B cell (primary cell): ENCODE measurements around the gene RGS9BP. TPM values are rescaled to one million over a fixed set of nuclear protein-coding genes. Genes with fewer than 3 reads are reported as not detected.
A peak's percentile ranks its signal among the peaks of the same experiment; 100 is the strongest.

Experiments used
- ATAC-seq: fragments of 200-7000 bp; cut with Tn5 transposase; one replicate; pipeline ENCODE4 v1.10.0; 2021; ENCODE audit warnings: low read depth, mild to moderate bottlenecking, moderate number of reproducible peaks, moderate library complexity
- CTCF ChIA-PET: fragments of 350-600 bp; sonication (Branson Sonifier 250); formaldehyde crosslinking; loops from one replicate; lab custom pipeline; 2021; ENCODE audit warnings: antibody characterized with exemption, inconsistent platforms; lab: Charles Lee
- POLR2A ChIA-PET: fragments of 350-600 bp; sonication (Branson Sonifier 250); formaldehyde crosslinking; loops from one replicate; lab custom pipeline; 2021; ENCODE audit warnings: antibody characterized with exemption; lab: Charles Lee
- DNase-seq: peaks from one replicate; pipeline ENCODE4 v3.0.0; 2013
- H2AFZ ChIP-seq: 2 replicates; pipeline ENCODE4 v1.6.1; 2012; ENCODE audit warnings: mild to moderate bottlenecking, low read depth, low read length; ENCODE audit not compliant: insufficient read depth, poor library complexity, severe bottlenecking
- H3K27ac ChIP-seq, 2 donors: 1 replicate in 1 of 2; 2 replicates in 1 of 2; pipeline ENCODE4 v1.5.1; 2012 to 2013; ENCODE audit warnings: low read length in 2 of 2, mild to moderate bottlenecking in 2 of 2, moderate library complexity in 1 of 2
- H3K27me3 ChIP-seq, 4 experiments: fragments of 200-600 bp in 1 of 4; sonication (generic) in 1 of 4; replicated peaks in 1 of 4; 1 replicate in 2 of 4; 2 replicates in 2 of 4; pipeline versions ENCODE4 v1.6.1 to v1.7.0; 2013 to 2016; ENCODE audit warnings: low read length in 3 of 4, mild to moderate bottlenecking in 2 of 4, mixed read lengths in 1 of 4, moderate library complexity in 1 of 4; ENCODE audit not compliant: insufficient read depth in 4 of 4, control insufficient read depth in 3 of 4; ENCODE audit errors: control extremely low read depth in 1 of 4
- H3K36me3 ChIP-seq, 2 experiments: replicated peaks in 1 of 2; 1 replicate in 1 of 2; 2 replicates in 1 of 2; pipeline versions ENCODE4 v1.6.1 to v1.7.1; 2013; ENCODE audit warnings: low read length in 1 of 2; ENCODE audit not compliant: insufficient read depth in 2 of 2, control insufficient read depth in 1 of 2; ENCODE audit errors: control extremely low read depth in 1 of 2, extremely low read depth in 1 of 2
- H3K4me1 ChIP-seq, 2 donors: fragments of 200-600 bp in 1 of 2; sonication (generic) in 1 of 2; 1 replicate in 1 of 2; 2 replicates in 1 of 2; pipeline versions ENCODE4 v1.5.1 to v1.6.1; 2013 to 2017; ENCODE audit warnings: low read length in 2 of 2; ENCODE audit not compliant: control insufficient read depth in 2 of 2, insufficient read depth in 2 of 2
- H3K4me2 ChIP-seq: replicated peaks from 2 replicates; pipeline ENCODE3; 2012; ENCODE audit warnings: mild to moderate bottlenecking, low read depth, low read length; ENCODE audit not compliant: poor library complexity, severe bottlenecking
- H3K4me3 ChIP-seq, 5 experiments: fragments of 200-600 bp in 1 of 5; sonication (generic) in 1 of 5; 1 replicate in 3 of 5; 2 replicates in 2 of 5; pipeline versions ENCODE4 v1.5.1 to v1.7.0; 2011 to 2016; ENCODE audit warnings: low read length in 4 of 5, mild to moderate bottlenecking in 4 of 5, low read depth in 2 of 5, control low read depth in 1 of 5, moderate library complexity in 1 of 5; ENCODE audit not compliant: insufficient read depth in 1 of 5; ENCODE audit errors: control extremely low read depth in 1 of 5, extremely low read depth in 1 of 5
- H3K79me2 ChIP-seq: fragments of 200-600 bp; sonication (generic); one replicate; pipeline ENCODE4 v1.6.0; 2016; ENCODE audit warnings: low read length; ENCODE audit not compliant: control insufficient read depth, insufficient read depth
- H3K9ac ChIP-seq: fragments of 200-600 bp; sonication (generic); 2 replicates; pipeline ENCODE4 v1.6.1; 2017; ENCODE audit warnings: mild to moderate bottlenecking, low read length, moderate library complexity
- H3K9me3 ChIP-seq, 3 donors: one replicate each; pipeline versions ENCODE4 v1.6.1 to v1.7.1; 2013; ENCODE audit warnings: low read length in 2 of 3; ENCODE audit not compliant: control insufficient read depth in 2 of 3, insufficient read depth in 1 of 3; ENCODE audit errors: control extremely low read depth in 1 of 3
- H4K20me1 ChIP-seq: 2 replicates; pipeline ENCODE4 v1.6.0; 2012; ENCODE audit warnings: mild to moderate bottlenecking, low read length; ENCODE audit not compliant: insufficient read depth, control insufficient read depth, poor library complexity, severe bottlenecking
- H3K27ac Mint-ChIP-seq: one replicate; pipeline ENCODE4 v1.8.0; 2021; ENCODE audit warnings: mixed read lengths
- H3K27me3 Mint-ChIP-seq: one replicate; pipeline ENCODE4 v1.8.0; 2021; ENCODE audit warnings: mixed read lengths
- H3K4me1 Mint-ChIP-seq: one replicate; pipeline ENCODE4 v1.8.0; 2021; ENCODE audit warnings: mixed read lengths
- H3K4me3 Mint-ChIP-seq: one replicate; pipeline ENCODE4 v1.8.0; 2021; ENCODE audit warnings: mixed read lengths
- H3K9me3 Mint-ChIP-seq: one replicate; pipeline ENCODE4 v1.8.0; 2022; ENCODE audit warnings: mixed read lengths; ENCODE audit not compliant: insufficient read depth
- CTCF ChIP-seq: fragments of 200-600 bp; IDR thresholded peaks from one replicate; pipeline ENCODE4 v1.8.0; 2022; ENCODE audit warnings: antibody characterized with exemption, mild to moderate bottlenecking
- EZH2 ChIP-seq: IDR thresholded peaks from 2 replicates; pipeline ENCODE4 v1.6.1; 2012; ENCODE audit warnings: borderline replicate concordance, low read depth, mild to moderate bottlenecking, moderate library complexity, low read length; ENCODE audit not compliant: insufficient read depth, poor library complexity, severe bottlenecking
- WGBS: methylation state at CpG from one replicate; pipeline ENCODE4 v1.1.5; 2013; ENCODE audit warnings: missing lambda C conversion rate; ENCODE audit not compliant: insufficient coverage; 5-methylcytosine and 5-hydroxymethylcytosine counted together
- intact Hi-C: fragments of 100-400 bp; cut with micrococcal nuclease; formaldehyde crosslinking; loops from one replicate; pipeline ENCODE4 v1.10.0; 2022
- polyA minus RNA-seq: library from RNA; depleted of rRNA, polyadenylated mRNA; stranded (reverse); fragments of >200 nt; gene quantifications from 2 replicates; pipeline ENCODE4 v1.2.3, GENCODE V29; 2012
- polyA plus RNA-seq: library from polyadenylated mRNA; depleted of rRNA; stranded (reverse); fragments of >200 nt; gene quantifications from 2 replicates; pipeline ENCODE4 v1.2.3, GENCODE V29; 2012
- total RNA-seq, 2 donors: library from RNA; stranded (reverse); fragments of 120-200 nt in 1 of 2; gene quantifications; 1 replicate in 1 of 2; 2 replicates in 1 of 2; pipeline versions ENCODE4 v1.2.3 to v1.2.4, GENCODE V29; 2013 to 2022

The RGS9BP gene
- total RNA-seq = 0.25 and 0.29 TPM in 2 replicates
- 0.16 TPM for total RNA-seq (2013)
- 0.03 and 0.07 TPM in 2 replicates for polyA plus RNA-seq
- polyA minus RNA-seq = 0.36 TPM in 1 of 2 replicates, not detected in the other

GRCh38 chr19:32675720-32676185 lies at the start of gene RGS9BP:
RGS9BP (plus strand) TSS chr19:32675848; CDS start chr19:32676264, 416 bp downstream.
- peak; percentile 16 for ATAC-seq
- Histone ChIP-seq H3K4me1 (peaks cover 25 to 34% of the 10 kb centered on the region in 2 donors), H2AFZ (peak within 1 kb of the TSS; percentile 84), H3K27ac (peak within 1 kb of the TSS in 1 of 2 donors; percentile 45), H3K79me2 (peaks cover 40% of the 10 kb centered on the region), H4K20me1 (peaks cover 32% of the 10 kb centered on the region), H3K9me3 (peaks cover 0 to 13% (median 0%) of the 10 kb centered on the region in 3 donors), H3K4me2 (peak within 1 kb of the TSS; percentile 94), H3K36me3 (no peaks in the 10 kb centered on the region), H3K9ac (peak within 1 kb of the TSS; percentile 68), H3K4me3 (peak within 1 kb of the TSS; percentile 39 to 90 (median 70)), H3K27me3 (peaks cover 0 to 30% (median 9%) of the 10 kb centered on the region in 4 experiments)
- ChIA-PET CTCF (interaction anchor here (2.0 kb wide), 1 partner anchor 16 kb away, joined by 7 read pairs; the partner anchor contains the start of gene NUDT19), POLR2A (interaction anchor here (1.1 to 3.0 kb wide), 3 partner anchors 8 to 271 kb away, joined by 4 to 16 read pairs (median 5); partner anchors contain the start of genes DPY19L3 and NUDT19)
- peaks cover 11% of the 10 kb centered on the region for H3K27me3 Mint-ChIP-seq
- DNase-seq = no peak
- H3K4me1 Mint-ChIP-seq = peaks cover 37% of the 10 kb centered on the region
- intact Hi-C loops = loop anchor here (1.0 to 10.0 kb wide), 5 partner anchors 16 to 409 kb away; partner anchors contain the start of genes DPY19L3, GPATCH1, NUDT19 and PDCD5
- H3K4me3 Mint-ChIP-seq = peak within 1 kb of the TSS; percentile 95
- peak within 1 kb of the TSS; percentile 92 for H3K27ac Mint-ChIP-seq
- TF ChIP-seq CTCF (no peak), EZH2 (no peak)
- H3K9me3 Mint-ChIP-seq = no peaks in the 10 kb centered on the region
- 5% methylated on average over 52 of the region's 53 CpGs for WGBS

GRCh38 chr19:32626969-32627368 lies 48.7 kb upstream of the RGS9BP start:
- Histone ChIP-seq H3K79me2 (no peaks in the 10 kb centered on the region), H3K4me1 (no peaks in the 10 kb centered on the region), H3K4me3 (no peak overlapping the region), H3K4me2 (no peak overlapping the region), H4K20me1 (no peaks in the 10 kb centered on the region), H3K27ac (no peak overlapping the region), H3K36me3 (peaks cover 0 to 62% of the 10 kb centered on the region in 2 experiments), H2AFZ (no peak overlapping the region), H3K9me3 (no peaks in the 10 kb centered on the region), H3K27me3 (no peaks in the 10 kb centered on the region), H3K9ac (no peak overlapping the region)
- ATAC-seq = no peak
- Mint-ChIP-seq H3K4me1 (no peaks in the 10 kb centered on the region), H3K9me3 (no peaks in the 10 kb centered on the region), H3K27ac (no peak overlapping the region), H3K4me3 (no peak overlapping the region), H3K27me3 (no peaks in the 10 kb centered on the region)
- POLR2A ChIA-PET = no interaction called here
- no peak for DNase-seq
- no peak for TF ChIP-seq EZH2
- TF ChIP-seq CTCF = no peak
- CTCF ChIA-PET = interaction anchor here (1.1 kb wide), 1 partner anchor 27 kb away, joined by 3 read pairs; no protein-coding TSS in a partner anchor
- 100% methylated on average over 1 of the region's 4 CpGs for WGBS
- intact Hi-C loops = no loop called here
